Panc1 (cell line): ENCODE data around the gene CHST9. TPM values are rescaled to one million over a fixed set of nuclear protein-coding genes. Genes with fewer than 3 reads are reported as not detected.

Experiments
- ATAC-seq: fragments of 200-7000 bp; cut with Tn5 transposase; 2 replicates; pipeline ENCODE4 v1.9.1; 2020; ENCODE audit warnings: mild to moderate bottlenecking, moderate library complexity
- BruUV-seq: library from RNA; stranded (reverse); fragments of 400-500 nt; replicated peaks from 2 replicates; lab custom pipeline; 2021; lab: Mats Ljungman, UMichigan
- CTCF ChIA-PET: fragments of 300-600 bp; sonication (Branson Sonifier 250); formaldehyde crosslinking; loops from one replicate; lab custom pipeline; 2022; ENCODE audit warnings: antibody characterized with exemption; lab: Charles Lee
- POLR2A ChIA-PET: fragments of 300-600 bp; sonication (Branson Sonifier 250); formaldehyde crosslinking; loops from one replicate; lab custom pipeline; 2022; ENCODE audit warnings: antibody characterized with exemption; lab: Charles Lee
- DNase-seq: peaks from one replicate; pipeline ENCODE4 v3.0.0-alpha.2; 2010; ENCODE audit warnings: low read depth, low spot score
- H3K27ac ChIP-seq: 2 replicates; pipeline ENCODE4 v1.5.1; 2011; ENCODE audit warnings: mild to moderate bottlenecking, low read length, inconsistent platforms
- H3K27me3 ChIP-seq: fragments of 200-500 bp; sonication (Bioruptor generic); 2 replicates; pipeline ENCODE4 v1.6.0; 2014; ENCODE audit warnings: low read length, inconsistent platforms; ENCODE audit not compliant: control insufficient read depth, insufficient read depth
- H3K36me3 ChIP-seq: fragments of 200-500 bp; sonication (Bioruptor generic); 2 replicates; pipeline ENCODE4 v1.5.1; 2014; ENCODE audit warnings: inconsistent platforms, mild to moderate bottlenecking, low read length, moderate library complexity; ENCODE audit not compliant: control insufficient read depth, insufficient read depth
- H3K4me1 ChIP-seq: 2 replicates; pipeline ENCODE4 v1.5.1; 2011; ENCODE audit warnings: inconsistent platforms, mild to moderate bottlenecking, low read length, moderate library complexity; ENCODE audit not compliant: control insufficient read depth, insufficient read depth
- H3K4me3 ChIP-seq, 2 experiments: 2 replicates each; pipeline ENCODE4 v1.5.1; 2011 to 2012; ENCODE audit warnings: low read depth in 2 of 2, low read length in 2 of 2, mild to moderate bottlenecking in 2 of 2, inconsistent platforms in 1 of 2, moderate library complexity in 1 of 2
- H3K9me3 ChIP-seq: fragments of 200-500 bp; sonication (Bioruptor generic); 2 replicates; pipeline ENCODE4 v1.5.1; 2014; ENCODE audit warnings: low read depth, mild to moderate bottlenecking, inconsistent platforms, low read length, moderate library complexity; ENCODE audit not compliant: control insufficient read depth, insufficient read depth
- POLR2AphosphoS5 ChIP-seq: IDR thresholded peaks from 2 replicates; pipeline ENCODE4 v1.6.1; 2012; ENCODE audit warnings: mild to moderate bottlenecking, low read depth, low read length, moderate library complexity
- SIN3A ChIP-seq: IDR thresholded peaks from 2 replicates; pipeline ENCODE4 v1.6.1; 2012; ENCODE audit warnings: low read depth, mild to moderate bottlenecking, low read length, moderate library complexity, borderline replicate concordance; ENCODE audit not compliant: insufficient read depth
- TCF7L2 ChIP-seq: IDR thresholded peaks from 2 replicates; pipeline ENCODE4 v1.6.1; 2011; ENCODE audit warnings: mild to moderate bottlenecking, low read depth, low read length, inconsistent platforms
- in situ Hi-C: cut with HindIII; loops from 2 replicates; pipeline ENCODE4 v1.10.0; 2016; ENCODE audit warnings: low sequenced_read_pairs, low pct_unique_long_range_greater_than_20kb
- intact Hi-C: fragments of 100-400 bp; cut with micrococcal nuclease; formaldehyde crosslinking; loops from one replicate; pipeline ENCODE4 v1.10.0; 2022; ENCODE audit not compliant: unreplicated experiment
- total RNA-seq: library from RNA; stranded (reverse); gene quantifications from one replicate; pipeline ENCODE4 v1.2.1, GENCODE V29; 2021; ENCODE audit not compliant: unreplicated experiment
- TF ChIP-seq, protein P1 (sequence below), 2 experiments: IDR thresholded peaks; 2 replicates each; pipeline ENCODE4 v1.6.1; 2011 to 2012; ENCODE audit warnings: low read depth in 2 of 2, control low read depth in 1 of 2, low read length in 1 of 2, mild to moderate bottlenecking in 1 of 2, moderate library complexity in 1 of 2; ENCODE audit not compliant: insufficient read depth in 1 of 2
- TF ChIP-seq, protein P2 (sequence below): fragments of 450-650 bp; IDR thresholded peaks from 2 replicates; pipeline ENCODE4 v1.5.1; 2017; ENCODE audit warnings: mild to moderate bottlenecking

Gene CHST9
- total RNA-seq, 1 experiment from 2014 or later = 0.05 TPM

DNA sequence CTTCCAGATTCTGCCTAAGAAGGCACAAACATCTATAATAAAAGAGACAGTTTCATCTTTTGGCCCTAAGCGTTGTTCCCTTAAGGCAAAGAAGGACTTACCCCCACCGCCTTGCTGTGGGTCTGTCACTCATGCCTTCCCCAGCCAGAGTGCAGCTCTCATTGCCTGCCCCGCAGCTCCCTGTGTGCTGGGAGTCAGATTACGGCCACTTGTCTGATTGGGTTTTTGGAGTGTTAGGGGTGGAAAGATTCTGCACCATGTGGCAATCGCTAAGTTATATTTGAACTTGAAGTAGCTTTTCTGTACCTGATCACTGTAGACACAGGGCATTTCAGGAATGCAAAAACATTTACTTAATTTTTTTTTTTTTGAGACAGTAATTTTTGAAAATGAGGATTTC, 319.6 kb downstream of the CHST9 start, which contains the start of gene AQP4:
Gene AQP4 (minus strand): TSS at position 151 of the 400 bp plus-strand sequence. CDS start 18 bp downstream, at position 133.
- ChIA-PET POLR2A (no interaction called here), CTCF (no interaction called here)
- in situ Hi-C loops = no loop called here
- H3K27me3 ChIP-seq = peaks cover 33% of the 10 kb centered on the region
- no peaks in the 10 kb centered on the region for H3K9me3 ChIP-seq
- no peak for ATAC-seq
- no peak within 1 kb of the TSS for H3K4me3 ChIP-seq
- no peaks in the 10 kb centered on the region for H3K36me3 ChIP-seq
- H3K27ac ChIP-seq = no peak within 1 kb of the TSS
- TF ChIP-seq, protein P1, sequence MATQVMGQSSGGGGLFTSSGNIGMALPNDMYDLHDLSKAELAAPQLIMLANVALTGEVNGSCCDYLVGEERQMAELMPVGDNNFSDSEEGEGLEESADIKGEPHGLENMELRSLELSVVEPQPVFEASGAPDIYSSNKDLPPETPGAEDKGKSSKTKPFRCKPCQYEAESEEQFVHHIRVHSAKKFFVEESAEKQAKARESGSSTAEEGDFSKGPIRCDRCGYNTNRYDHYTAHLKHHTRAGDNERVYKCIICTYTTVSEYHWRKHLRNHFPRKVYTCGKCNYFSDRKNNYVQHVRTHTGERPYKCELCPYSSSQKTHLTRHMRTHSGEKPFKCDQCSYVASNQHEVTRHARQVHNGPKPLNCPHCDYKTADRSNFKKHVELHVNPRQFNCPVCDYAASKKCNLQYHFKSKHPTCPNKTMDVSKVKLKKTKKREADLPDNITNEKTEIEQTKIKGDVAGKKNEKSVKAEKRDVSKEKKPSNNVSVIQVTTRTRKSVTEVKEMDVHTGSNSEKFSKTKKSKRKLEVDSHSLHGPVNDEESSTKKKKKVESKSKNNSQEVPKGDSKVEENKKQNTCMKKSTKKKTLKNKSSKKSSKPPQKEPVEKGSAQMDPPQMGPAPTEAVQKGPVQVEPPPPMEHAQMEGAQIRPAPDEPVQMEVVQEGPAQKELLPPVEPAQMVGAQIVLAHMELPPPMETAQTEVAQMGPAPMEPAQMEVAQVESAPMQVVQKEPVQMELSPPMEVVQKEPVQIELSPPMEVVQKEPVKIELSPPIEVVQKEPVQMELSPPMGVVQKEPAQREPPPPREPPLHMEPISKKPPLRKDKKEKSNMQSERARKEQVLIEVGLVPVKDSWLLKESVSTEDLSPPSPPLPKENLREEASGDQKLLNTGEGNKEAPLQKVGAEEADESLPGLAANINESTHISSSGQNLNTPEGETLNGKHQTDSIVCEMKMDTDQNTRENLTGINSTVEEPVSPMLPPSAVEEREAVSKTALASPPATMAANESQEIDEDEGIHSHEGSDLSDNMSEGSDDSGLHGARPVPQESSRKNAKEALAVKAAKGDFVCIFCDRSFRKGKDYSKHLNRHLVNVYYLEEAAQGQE (IDR thresholded peaks at IDR 0.05; ENCODE audit: insufficient read depth in 1 of 2, low read depth in 2 of 2, low read length in 1 of 2) = no peak
- no peak for TF ChIP-seq TCF7L2
- no peak for TF ChIP-seq POLR2AphosphoS5
- TF ChIP-seq SIN3A = no peak
- TF ChIP-seq, protein P2, sequence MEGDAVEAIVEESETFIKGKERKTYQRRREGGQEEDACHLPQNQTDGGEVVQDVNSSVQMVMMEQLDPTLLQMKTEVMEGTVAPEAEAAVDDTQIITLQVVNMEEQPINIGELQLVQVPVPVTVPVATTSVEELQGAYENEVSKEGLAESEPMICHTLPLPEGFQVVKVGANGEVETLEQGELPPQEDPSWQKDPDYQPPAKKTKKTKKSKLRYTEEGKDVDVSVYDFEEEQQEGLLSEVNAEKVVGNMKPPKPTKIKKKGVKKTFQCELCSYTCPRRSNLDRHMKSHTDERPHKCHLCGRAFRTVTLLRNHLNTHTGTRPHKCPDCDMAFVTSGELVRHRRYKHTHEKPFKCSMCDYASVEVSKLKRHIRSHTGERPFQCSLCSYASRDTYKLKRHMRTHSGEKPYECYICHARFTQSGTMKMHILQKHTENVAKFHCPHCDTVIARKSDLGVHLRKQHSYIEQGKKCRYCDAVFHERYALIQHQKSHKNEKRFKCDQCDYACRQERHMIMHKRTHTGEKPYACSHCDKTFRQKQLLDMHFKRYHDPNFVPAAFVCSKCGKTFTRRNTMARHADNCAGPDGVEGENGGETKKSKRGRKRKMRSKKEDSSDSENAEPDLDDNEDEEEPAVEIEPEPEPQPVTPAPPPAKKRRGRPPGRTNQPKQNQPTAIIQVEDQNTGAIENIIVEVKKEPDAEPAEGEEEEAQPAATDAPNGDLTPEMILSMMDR = no peak
- no peaks in the 10 kb centered on the region for H3K4me1 ChIP-seq
- no TSS peak for BruUV-seq
- intact Hi-C loops = no loop called here
- DNase-seq = no peak

DNA sequence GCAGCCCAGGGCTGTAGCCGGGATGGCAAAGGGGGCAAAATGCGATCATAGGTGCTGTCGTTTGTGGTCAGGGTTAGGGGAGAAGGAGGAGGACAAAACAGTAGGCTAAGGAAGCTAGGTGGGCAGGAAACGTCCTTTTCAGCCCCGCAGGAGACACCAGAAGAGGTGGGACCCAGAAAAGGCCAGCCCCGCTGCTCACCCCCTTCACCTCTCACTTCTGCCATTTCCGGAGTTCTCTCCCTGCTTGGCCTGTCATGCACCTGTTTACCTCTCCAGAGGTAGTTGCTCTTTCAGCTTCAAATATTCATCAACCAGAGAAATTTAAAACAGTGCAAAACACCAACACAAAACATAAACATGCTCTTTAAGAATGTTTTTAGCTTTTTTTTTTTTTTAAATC, 320.4 kb downstream of the CHST9 start:
- intact Hi-C loops = no loop called here
- TF ChIP-seq, protein P1 (IDR thresholded peaks at IDR 0.05; ENCODE audit: insufficient read depth in 1 of 2, low read depth in 2 of 2, low read length in 1 of 2) = no peak
- no peak for TF ChIP-seq TCF7L2
- no peak for TF ChIP-seq POLR2AphosphoS5
- TF ChIP-seq, protein P2 = no peak
- no peak for TF ChIP-seq SIN3A
- no peak overlapping the region for H3K4me3 ChIP-seq
- in situ Hi-C loops = no loop called here
- CTCF ChIA-PET = no interaction called here
- H3K36me3 ChIP-seq = no peaks in the 10 kb centered on the region
- peaks cover 33% of the 10 kb centered on the region for H3K27me3 ChIP-seq
- H3K27ac ChIP-seq = no peak overlapping the region
- H3K9me3 ChIP-seq = no peaks in the 10 kb centered on the region
- DNase-seq = no peak
- ATAC-seq = no peak
- POLR2A ChIA-PET = no interaction called here
- BruUV-seq = no TSS peak
- H3K4me1 ChIP-seq = no peaks in the 10 kb centered on the region
